GM12878 (cell line): ENCODE results near the gene SEC11A. TPM values are rescaled to one million over a fixed set of nuclear protein-coding genes. Genes with fewer than 3 reads are reported as not detected.

Experiments
- BMI1 ChIP-seq: fragments of 450-650 bp; IDR thresholded peaks from 2 replicates; pipeline ENCODE4 v1.6.1; 2016; ENCODE audit warnings: mild to moderate bottlenecking, moderate library complexity, borderline replicate concordance
- BRCA1 ChIP-seq: IDR thresholded peaks from 2 replicates; pipeline ENCODE4 v1.6.1; 2011; ENCODE audit warnings: low read depth, low read length, improper control_type of control experiment
- CBFB ChIP-seq: IDR thresholded peaks from 2 replicates; pipeline ENCODE4 v1.6.1; 2016; ENCODE audit warnings: antibody characterized with exemption, low read depth
- CBX3 ChIP-seq: fragments of 200-600 bp; sonication (generic); IDR thresholded peaks from 2 replicates; pipeline ENCODE4 v1.6.1; 2016; ENCODE audit warnings: low read depth, borderline replicate concordance
- GATAD2B ChIP-seq: fragments of 450-650 bp; conservative IDR thresholded peaks from 2 replicates; pipeline ENCODE4 v1.6.1; 2017; ENCODE audit warnings: low read depth, mild to moderate bottlenecking, moderate library complexity
- HCFC1 ChIP-seq: fragments of 150-350 bp; IDR thresholded peaks from 2 replicates; pipeline ENCODE4 v1.6.1; 2014; ENCODE audit warnings: low read length
- HDAC6 ChIP-seq: fragments of 200-600 bp; sonication (generic); IDR thresholded peaks from one replicate; pipeline ENCODE4 v1.8.0; 2017; ENCODE audit warnings: antibody characterized with exemption; ENCODE audit not compliant: unreplicated experiment
- IKZF1 ChIP-seq: fragments of 450-650 bp; conservative IDR thresholded peaks from 2 replicates; pipeline ENCODE4 v1.6.1; 2017; ENCODE audit warnings: antibody characterized with exemption, mild to moderate bottlenecking
- JUND ChIP-seq: IDR thresholded peaks from 2 replicates; pipeline ENCODE4 v1.6.1; 2012; ENCODE audit warnings: low read depth, mild to moderate bottlenecking, low read length, improper control_type of control experiment, moderate library complexity
- SMC3 ChIP-seq: IDR thresholded peaks from 2 replicates; pipeline ENCODE4 v1.6.1; 2011; ENCODE audit warnings: low read length, improper control_type of control experiment, borderline replicate concordance
- YY1 ChIP-seq: IDR thresholded peaks from 2 replicates; pipeline ENCODE4 v1.6.1; 2011; ENCODE audit warnings: low read depth, mild to moderate bottlenecking, low read length
- ZNF384 ChIP-seq: IDR thresholded peaks from 2 replicates; pipeline ENCODE4 v1.6.1; 2012; ENCODE audit warnings: low read depth, mild to moderate bottlenecking, low read length, improper control_type of control experiment, borderline replicate concordance
- ZZZ3 ChIP-seq: IDR thresholded peaks from 2 replicates; pipeline ENCODE4 v1.6.1; 2011; ENCODE audit warnings: low read depth; ENCODE audit not compliant: control insufficient read depth, insufficient read length
- polyA plus RNA-seq, 11 experiments: library from polyadenylated mRNA; depleted of rRNA in 4 of 11; unstranded in 6 of 11; stranded (reverse) in 5 of 11; fragments of >200 nt; fragmentation: Nextera tagmentation in 4 of 11; fragmentation: Illumina TruSeq in 1 of 11; extraction: Ambion mirVana in 4 of 11; extraction: Trizol in 1 of 11; gene quantifications; 1 replicate in 1 of 11; 2 replicates in 10 of 11; pipeline versions ENCODE4 v1.2.1 to v1.2.3, GENCODE V29; 2011 to 2016; ENCODE audit warnings: inconsistent platforms in 2 of 11, missing spikeins in 2 of 11, low read depth in 1 of 11
- total RNA-seq, 4 experiments: library from RNA; depleted of rRNA in 3 of 4; stranded (reverse); fragments of >200 nt in 3 of 4; fragmentation: Illumina TruSeq in 1 of 4; extraction: Trizol in 1 of 4; gene quantifications; 2 replicates each; pipeline versions ENCODE4 v1.2.1 to v1.2.3, GENCODE V29; 2013 to 2021
- TF ChIP-seq, protein P1 (sequence below): fragments of 150-350 bp; IDR thresholded peaks from 2 replicates; pipeline ENCODE4 v1.6.1; 2014; ENCODE audit warnings: mild to moderate bottlenecking, low read depth, low read length
- TF ChIP-seq, protein P2 (sequence below): IDR thresholded peaks from 2 replicates; pipeline ENCODE4 v1.6.1; 2012; ENCODE audit warnings: low read depth, low read length, improper control_type of control experiment
- TF ChIP-seq, protein P3 (sequence below): fragments of 450-650 bp; formaldehyde crosslinking; IDR thresholded peaks from 2 replicates; pipeline ENCODE4 v1.4.0; 2022; ENCODE audit warnings: mild to moderate bottlenecking, moderate library complexity
- TF ChIP-seq, protein P4 (sequence below): fragments of 150-350 bp; IDR thresholded peaks from 2 replicates; pipeline ENCODE4 v1.6.1; 2016; ENCODE audit warnings: low read depth, low read length

Gene SEC11A
- total and polyA plus RNA-seq, 10 of the 15 experiments (the other 5 are each of a cell fraction or from before 2014, with no cell fraction given), result 99.2 to 159 (median 143) TPM

DNA sequence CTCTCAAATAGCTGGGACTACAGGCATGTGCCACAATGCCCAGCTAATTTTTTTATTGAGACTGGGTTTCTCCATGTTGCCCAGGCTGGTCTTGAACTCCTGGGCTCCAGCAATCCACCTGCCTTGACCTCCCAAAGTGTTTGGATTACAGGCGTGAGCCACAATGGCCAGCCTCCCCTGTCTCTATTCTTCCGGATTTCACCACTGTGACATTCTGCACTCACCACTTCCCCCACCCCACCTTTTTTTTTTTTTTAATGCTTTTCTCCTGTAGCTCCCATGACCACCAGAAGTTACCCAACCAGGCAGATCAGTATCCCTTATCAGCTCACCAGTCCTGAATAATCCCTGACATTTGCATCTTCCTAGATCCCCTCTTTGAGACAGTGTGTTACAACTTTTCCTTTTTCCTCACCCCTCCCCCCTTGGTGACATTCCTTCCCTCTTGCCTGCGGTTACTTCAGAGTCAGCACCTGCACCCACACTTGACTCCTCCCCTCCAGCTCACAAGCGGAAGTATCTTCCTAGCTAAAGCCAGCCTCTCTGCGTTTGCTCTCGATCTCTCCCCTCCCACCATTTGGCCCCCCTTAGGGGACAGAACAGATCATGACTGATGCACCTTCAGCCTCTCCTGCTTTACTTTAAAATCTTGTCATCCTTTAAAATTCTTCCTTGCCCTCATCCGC is 19.0 kb upstream of the SEC11A start (continued):
- TF ChIP-seq, protein P1, sequence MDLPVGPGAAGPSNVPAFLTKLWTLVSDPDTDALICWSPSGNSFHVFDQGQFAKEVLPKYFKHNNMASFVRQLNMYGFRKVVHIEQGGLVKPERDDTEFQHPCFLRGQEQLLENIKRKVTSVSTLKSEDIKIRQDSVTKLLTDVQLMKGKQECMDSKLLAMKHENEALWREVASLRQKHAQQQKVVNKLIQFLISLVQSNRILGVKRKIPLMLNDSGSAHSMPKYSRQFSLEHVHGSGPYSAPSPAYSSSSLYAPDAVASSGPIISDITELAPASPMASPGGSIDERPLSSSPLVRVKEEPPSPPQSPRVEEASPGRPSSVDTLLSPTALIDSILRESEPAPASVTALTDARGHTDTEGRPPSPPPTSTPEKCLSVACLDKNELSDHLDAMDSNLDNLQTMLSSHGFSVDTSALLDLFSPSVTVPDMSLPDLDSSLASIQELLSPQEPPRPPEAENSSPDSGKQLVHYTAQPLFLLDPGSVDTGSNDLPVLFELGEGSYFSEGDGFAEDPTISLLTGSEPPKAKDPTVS, result no peak
- TF ChIP-seq JUND (no peak), BMI1 (peak; percentile 25; the same call in 1 of the 2 replicates), ZZZ3 (no peak), IKZF1 (peak; percentile 91), GATAD2B (no peak; the same call in 1 of the 2 replicates), BRCA1 (no peak), ZNF384 (peak; percentile 91), CBFB (peak; percentile 72; the same call in 1 of the 2 replicates), HDAC6 (no peak), HCFC1 (no peak), YY1 (no peak; the same call in 1 of the 2 replicates), SMC3 (no peak), CBX3 (no peak)
- TF ChIP-seq, protein P2, sequence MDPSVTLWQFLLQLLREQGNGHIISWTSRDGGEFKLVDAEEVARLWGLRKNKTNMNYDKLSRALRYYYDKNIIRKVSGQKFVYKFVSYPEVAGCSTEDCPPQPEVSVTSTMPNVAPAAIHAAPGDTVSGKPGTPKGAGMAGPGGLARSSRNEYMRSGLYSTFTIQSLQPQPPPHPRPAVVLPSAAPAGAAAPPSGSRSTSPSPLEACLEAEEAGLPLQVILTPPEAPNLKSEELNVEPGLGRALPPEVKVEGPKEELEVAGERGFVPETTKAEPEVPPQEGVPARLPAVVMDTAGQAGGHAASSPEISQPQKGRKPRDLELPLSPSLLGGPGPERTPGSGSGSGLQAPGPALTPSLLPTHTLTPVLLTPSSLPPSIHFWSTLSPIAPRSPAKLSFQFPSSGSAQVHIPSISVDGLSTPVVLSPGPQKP, result 0 out of 2 replicates have a peak, but pooled peaks have one; percentile 30
- TF ChIP-seq, protein P3, sequence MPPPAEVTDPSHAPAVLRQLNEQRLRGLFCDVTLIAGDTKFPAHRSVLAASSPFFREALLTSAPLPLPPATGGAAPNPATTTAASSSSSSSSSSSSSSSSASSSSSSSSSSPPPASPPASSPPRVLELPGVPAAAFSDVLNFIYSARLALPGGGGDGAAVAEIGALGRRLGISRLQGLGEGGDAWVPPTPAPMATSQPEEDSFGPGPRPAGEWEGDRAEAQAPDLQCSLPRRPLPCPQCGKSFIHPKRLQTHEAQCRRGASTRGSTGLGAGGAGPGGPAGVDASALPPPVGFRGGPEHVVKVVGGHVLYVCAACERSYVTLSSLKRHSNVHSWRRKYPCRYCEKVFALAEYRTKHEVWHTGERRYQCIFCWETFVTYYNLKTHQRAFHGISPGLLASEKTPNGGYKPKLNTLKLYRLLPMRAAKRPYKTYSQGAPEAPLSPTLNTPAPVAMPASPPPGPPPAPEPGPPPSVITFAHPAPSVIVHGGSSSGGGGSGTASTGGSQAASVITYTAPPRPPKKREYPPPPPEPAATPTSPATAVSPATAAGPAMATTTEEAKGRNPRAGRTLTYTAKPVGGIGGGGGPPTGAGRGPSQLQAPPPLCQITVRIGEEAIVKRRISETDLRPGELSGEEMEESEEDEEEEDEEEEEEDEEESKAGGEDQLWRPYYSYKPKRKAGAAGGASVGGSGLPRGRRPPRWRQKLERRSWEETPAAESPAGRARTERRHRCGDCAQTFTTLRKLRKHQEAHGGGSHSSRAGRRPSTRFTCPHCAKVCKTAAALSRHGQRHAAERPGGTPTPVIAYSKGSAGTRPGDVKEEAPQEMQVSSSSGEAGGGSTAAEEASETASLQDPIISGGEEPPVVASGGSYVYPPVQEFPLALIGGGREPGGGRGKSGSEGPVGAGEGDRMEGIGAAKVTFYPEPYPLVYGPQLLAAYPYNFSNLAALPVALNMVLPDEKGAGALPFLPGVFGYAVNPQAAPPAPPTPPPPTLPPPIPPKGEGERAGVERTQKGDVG, result no peak
- TF ChIP-seq, protein P4, sequence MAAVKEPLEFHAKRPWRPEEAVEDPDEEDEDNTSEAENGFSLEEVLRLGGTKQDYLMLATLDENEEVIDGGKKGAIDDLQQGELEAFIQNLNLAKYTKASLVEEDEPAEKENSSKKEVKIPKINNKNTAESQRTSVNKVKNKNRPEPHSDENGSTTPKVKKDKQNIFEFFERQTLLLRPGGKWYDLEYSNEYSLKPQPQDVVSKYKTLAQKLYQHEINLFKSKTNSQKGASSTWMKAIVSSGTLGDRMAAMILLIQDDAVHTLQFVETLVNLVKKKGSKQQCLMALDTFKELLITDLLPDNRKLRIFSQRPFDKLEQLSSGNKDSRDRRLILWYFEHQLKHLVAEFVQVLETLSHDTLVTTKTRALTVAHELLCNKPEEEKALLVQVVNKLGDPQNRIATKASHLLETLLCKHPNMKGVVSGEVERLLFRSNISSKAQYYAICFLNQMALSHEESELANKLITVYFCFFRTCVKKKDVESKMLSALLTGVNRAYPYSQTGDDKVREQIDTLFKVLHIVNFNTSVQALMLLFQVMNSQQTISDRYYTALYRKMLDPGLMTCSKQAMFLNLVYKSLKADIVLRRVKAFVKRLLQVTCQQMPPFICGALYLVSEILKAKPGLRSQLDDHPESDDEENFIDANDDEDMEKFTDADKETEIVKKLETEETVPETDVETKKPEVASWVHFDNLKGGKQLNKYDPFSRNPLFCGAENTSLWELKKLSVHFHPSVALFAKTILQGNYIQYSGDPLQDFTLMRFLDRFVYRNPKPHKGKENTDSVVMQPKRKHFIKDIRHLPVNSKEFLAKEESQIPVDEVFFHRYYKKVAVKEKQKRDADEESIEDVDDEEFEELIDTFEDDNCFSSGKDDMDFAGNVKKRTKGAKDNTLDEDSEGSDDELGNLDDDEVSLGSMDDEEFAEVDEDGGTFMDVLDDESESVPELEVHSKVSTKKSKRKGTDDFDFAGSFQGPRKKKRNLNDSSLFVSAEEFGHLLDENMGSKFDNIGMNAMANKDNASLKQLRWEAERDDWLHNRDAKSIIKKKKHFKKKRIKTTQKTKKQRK, result no peak
